ENCODE data around the gene OR5K2. TPM values are rescaled to one million over a fixed set of nuclear protein-coding genes. Genes with fewer than 3 reads are reported as not detected.

Gene OR5K2
- total and polyA plus RNA-seq, 10 of the 15 experiments (the other 5 are each of a cell fraction or from before 2014, with no cell fraction given): 0.12 TPM; not detected in 9

DNA sequence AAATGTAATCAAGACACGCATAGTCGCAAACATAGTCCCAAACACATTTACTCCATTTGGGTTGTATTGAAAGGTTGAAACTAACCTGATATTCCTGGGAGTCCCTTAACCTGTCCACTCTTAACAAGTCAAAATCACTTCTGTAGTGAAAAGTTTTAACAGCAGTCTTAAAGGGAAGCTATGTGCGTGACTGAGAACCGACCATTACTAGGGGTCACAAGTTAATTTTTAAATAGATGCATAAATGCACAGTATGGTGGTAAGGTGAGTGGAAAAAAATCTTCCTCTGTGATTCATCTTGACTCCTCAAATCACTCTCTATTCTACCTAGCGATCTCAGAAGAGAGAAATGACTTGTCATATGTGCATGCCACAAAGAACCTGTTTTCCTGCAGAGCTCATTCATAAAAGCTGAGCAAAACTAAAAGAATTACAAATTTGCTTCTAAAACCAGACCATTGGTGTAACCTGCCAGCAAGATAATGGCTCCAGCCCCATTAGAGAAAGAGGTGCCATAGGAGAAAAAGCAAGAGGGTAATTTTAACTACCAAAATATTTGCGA is 39.1 kb downstream of the OR5K2 start (continued):
- TF ChIP-seq, protein P1, sequence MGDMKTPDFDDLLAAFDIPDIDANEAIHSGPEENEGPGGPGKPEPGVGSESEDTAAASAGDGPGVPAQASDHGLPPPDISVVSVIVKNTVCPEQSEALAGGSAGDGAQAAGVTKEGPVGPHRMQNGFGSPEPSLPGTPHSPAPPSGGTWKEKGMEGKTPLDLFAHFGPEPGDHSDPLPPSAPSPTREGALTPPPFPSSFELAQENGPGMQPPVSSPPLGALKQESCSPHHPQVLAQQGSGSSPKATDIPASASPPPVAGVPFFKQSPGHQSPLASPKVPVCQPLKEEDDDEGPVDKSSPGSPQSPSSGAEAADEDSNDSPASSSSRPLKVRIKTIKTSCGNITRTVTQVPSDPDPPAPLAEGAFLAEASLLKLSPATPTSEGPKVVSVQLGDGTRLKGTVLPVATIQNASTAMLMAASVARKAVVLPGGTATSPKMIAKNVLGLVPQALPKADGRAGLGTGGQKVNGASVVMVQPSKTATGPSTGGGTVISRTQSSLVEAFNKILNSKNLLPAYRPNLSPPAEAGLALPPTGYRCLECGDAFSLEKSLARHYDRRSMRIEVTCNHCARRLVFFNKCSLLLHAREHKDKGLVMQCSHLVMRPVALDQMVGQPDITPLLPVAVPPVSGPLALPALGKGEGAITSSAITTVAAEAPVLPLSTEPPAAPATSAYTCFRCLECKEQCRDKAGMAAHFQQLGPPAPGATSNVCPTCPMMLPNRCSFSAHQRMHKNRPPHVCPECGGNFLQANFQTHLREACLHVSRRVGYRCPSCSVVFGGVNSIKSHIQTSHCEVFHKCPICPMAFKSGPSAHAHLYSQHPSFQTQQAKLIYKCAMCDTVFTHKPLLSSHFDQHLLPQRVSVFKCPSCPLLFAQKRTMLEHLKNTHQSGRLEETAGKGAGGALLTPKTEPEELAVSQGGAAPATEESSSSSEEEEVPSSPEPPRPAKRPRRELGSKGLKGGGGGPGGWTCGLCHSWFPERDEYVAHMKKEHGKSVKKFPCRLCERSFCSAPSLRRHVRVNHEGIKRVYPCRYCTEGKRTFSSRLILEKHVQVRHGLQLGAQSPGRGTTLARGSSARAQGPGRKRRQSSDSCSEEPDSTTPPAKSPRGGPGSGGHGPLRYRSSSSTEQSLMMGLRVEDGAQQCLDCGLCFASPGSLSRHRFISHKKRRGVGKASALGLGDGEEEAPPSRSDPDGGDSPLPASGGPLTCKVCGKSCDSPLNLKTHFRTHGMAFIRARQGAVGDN (IDR thresholded peaks at IDR 0.05): peak; percentile 76; the same call in 1 of the 2 replicates
- peak; percentile 87 for TF ChIP-seq TBL1XR1 (IDR thresholded peaks at IDR 0.05; ENCODE audit: low read depth, low read length)
- TF ChIP-seq MTA3 (IDR thresholded peaks at IDR 0.05; ENCODE audit: borderline replicate concordance, low read length): peak; percentile 93

DNA sequence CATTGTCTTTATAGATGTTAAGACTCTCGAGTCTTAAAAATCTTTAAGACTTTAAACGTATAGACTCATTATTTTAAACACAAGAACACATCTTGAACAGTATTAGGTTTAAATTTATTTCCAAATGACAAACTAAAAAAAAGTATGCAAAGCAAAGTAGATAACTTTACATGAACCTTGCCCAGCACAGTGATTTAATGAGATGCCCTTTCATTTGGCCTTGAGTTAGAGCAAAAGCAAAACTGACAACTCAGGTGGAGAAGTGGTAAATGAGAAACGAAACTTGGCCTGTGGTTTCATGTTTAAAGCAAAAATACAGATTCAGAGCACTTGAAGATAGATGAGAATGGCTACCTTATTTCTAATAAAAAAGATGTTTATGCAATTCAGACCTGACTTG is 42.9 kb downstream of the OR5K2 start:
- ATAC-seq (peak; percentile 39), DNase-seq (ENCODE audit: low read depth, low spot score) (peak; percentile 92), FAIRE-seq (peak; percentile 90)
- Histone ChIP-seq H2AFZ (ENCODE audit: control insufficient read depth, low read depth, low read length) (no peak overlapping the region), H3K9me3 (replicated peaks; ENCODE audit: control insufficient read depth, insufficient read depth, low read length) (no peaks in the 10 kb centered on the region), H3K4me3 (peak overlapping the region; percentile 42; the same call in 1 of the 2 replicates), H4K20me1 (ENCODE audit: control insufficient read depth, insufficient read depth) (no peaks in the 10 kb centered on the region), H3K27ac (ENCODE audit: control insufficient read depth, insufficient read depth) (peak overlapping the region; percentile 51), H3K27me3 (replicated peaks in 1 of 2; ENCODE audit: control insufficient read depth in 2 of 2, insufficient read depth in 2 of 2, low read length in 1 of 2) (no peaks in the 10 kb centered on the region), H3K4me2 (ENCODE audit: control insufficient read depth, insufficient read depth) (peak overlapping the region; percentile 19), H3K9ac (ENCODE audit: control insufficient read depth, insufficient read depth, low read length) (no peak overlapping the region), H3K79me2 (ENCODE audit: control insufficient read depth, insufficient read depth, low read length) (peaks cover 92% of the 10 kb centered on the region), H3K4me1 (ENCODE audit: control insufficient read depth, insufficient read depth, low read length) (peaks cover 32% of the 10 kb centered on the region; the same call in 1 of the 2 replicates), H3K36me3 (ENCODE audit: control insufficient read depth in 2 of 2, insufficient read depth in 2 of 2, low read length in 1 of 2) (no peaks in the 10 kb centered on the region; a peak in 1 of 4 replicates)
- POLR2A ChIA-PET: interaction anchor here (1.1 to 11.8 kb wide), 2 partner anchors 16 to 33 kb away, joined by 3 to 350 read pairs; no protein-coding TSS in a partner anchor
- CTCF ChIA-PET: interaction anchor here (1.0 to 1.9 kb wide), 8 partner anchors 10 to 197 kb away, joined by 3 to 8 read pairs (median 4); no protein-coding TSS in a partner anchor
- WGBS (ENCODE audit: insufficient coverage, insufficient replicate concordance, low lambda C conversion rate, missing lambda C conversion rate): under 1% methylated on average over 3 of the region's 3 CpGs
- in situ Hi-C loops (cut with MboI) (no loop called here), intact Hi-C loops (cut with micrococcal nuclease; ENCODE audit: unreplicated experiment) (no loop called here)
- RAD21 ChIA-PET (ENCODE audit: unreplicated experiment): interaction anchor here (1.0 to 13.1 kb wide), 4 partner anchors 8 to 32 kb away, joined by 3 to 511 read pairs (median 7); partner anchors contain the start of gene GPR15
- SMC1A ChIA-PET (ENCODE audit: uncharacterized antibody, unreplicated experiment): interaction anchor here (1.4 to 13.1 kb wide), 4 partner anchors 8 to 16 kb away, joined by 3 to 603 read pairs (median 9); partner anchors contain the start of gene GPR15
- BruUV-seq (replicated peaks): no TSS peak
- TF ChIP-seq, protein P2, sequence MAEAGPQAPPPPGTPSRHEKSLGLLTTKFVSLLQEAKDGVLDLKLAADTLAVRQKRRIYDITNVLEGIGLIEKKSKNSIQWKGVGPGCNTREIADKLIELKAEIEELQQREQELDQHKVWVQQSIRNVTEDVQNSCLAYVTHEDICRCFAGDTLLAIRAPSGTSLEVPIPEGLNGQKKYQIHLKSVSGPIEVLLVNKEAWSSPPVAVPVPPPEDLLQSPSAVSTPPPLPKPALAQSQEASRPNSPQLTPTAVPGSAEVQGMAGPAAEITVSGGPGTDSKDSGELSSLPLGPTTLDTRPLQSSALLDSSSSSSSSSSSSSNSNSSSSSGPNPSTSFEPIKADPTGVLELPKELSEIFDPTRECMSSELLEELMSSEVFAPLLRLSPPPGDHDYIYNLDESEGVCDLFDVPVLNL (IDR thresholded peaks at IDR 0.05; ENCODE audit: low read depth, low read length): no peak
- TF ChIP-seq, protein P3, sequence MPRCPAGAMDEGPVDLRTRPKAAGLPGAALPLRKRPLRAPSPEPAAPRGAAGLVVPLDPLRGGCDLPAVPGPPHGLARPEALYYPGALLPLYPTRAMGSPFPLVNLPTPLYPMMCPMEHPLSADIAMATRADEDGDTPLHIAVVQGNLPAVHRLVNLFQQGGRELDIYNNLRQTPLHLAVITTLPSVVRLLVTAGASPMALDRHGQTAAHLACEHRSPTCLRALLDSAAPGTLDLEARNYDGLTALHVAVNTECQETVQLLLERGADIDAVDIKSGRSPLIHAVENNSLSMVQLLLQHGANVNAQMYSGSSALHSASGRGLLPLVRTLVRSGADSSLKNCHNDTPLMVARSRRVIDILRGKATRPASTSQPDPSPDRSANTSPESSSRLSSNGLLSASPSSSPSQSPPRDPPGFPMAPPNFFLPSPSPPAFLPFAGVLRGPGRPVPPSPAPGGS (IDR thresholded peaks at IDR 0.05; ENCODE audit: borderline replicate concordance, insufficient read depth, low read depth, low read length, poor library complexity, severe bottlenecking): no peak
- TF ChIP-seq SMAD5 (IDR thresholded peaks at IDR 0.05; ENCODE audit: low read depth) (no peak), HCFC1 (IDR thresholded peaks at IDR 0.05; ENCODE audit: low read length) (no peak), GABPA (IDR thresholded peaks at IDR 0.05; ENCODE audit: low read depth) (no peak), RELA (IDR thresholded peaks at IDR 0.05; ENCODE audit: borderline replicate concordance, partially characterized antibody) (no peak), SPI1 (IDR thresholded peaks at IDR 0.05; ENCODE audit: borderline replicate concordance, insufficient read depth, low read depth, low read length) (peak; percentile 85)
- TF ChIP-seq, protein P4, sequence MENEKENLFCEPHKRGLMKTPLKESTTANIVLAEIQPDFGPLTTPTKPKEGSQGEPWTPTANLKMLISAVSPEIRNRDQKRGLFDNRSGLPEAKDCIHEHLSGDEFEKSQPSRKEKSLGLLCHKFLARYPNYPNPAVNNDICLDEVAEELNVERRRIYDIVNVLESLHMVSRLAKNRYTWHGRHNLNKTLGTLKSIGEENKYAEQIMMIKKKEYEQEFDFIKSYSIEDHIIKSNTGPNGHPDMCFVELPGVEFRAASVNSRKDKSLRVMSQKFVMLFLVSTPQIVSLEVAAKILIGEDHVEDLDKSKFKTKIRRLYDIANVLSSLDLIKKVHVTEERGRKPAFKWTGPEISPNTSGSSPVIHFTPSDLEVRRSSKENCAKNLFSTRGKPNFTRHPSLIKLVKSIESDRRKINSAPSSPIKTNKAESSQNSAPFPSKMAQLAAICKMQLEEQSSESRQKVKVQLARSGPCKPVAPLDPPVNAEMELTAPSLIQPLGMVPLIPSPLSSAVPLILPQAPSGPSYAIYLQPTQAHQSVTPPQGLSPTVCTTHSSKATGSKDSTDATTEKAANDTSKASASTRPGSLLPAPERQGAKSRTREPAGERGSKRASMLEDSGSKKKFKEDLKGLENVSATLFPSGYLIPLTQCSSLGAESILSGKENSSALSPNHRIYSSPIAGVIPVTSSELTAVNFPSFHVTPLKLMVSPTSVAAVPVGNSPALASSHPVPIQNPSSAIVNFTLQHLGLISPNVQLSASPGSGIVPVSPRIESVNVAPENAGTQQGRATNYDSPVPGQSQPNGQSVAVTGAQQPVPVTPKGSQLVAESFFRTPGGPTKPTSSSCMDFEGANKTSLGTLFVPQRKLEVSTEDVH (IDR thresholded peaks at IDR 0.05; ENCODE audit: low read depth, partially characterized antibody): no peak

All from GM12878 (cell line).